Caki2 (cell line): ENCODE measurements around the gene PCDHGA12. TPM values are rescaled to one million over a fixed set of nuclear protein-coding genes. Genes with fewer than 3 reads are reported as not detected.
"Not testable (repeated sequence)": the region's sequence is repeated elsewhere in the genome, so short reads cannot be mapped to it uniquely, and the experiment has no call there.

Experiments used
- DNase-seq: peaks from one replicate; pipeline ENCODE4 v3.0.0-alpha.2; 2015; ENCODE audit warnings: low read depth
- in situ Hi-C: cut with HindIII; loops from 2 replicates; pipeline ENCODE4 v1.10.0; 2016; ENCODE audit warnings: low sequenced_read_pairs, low pct_unique_long_range_greater_than_20kb, mixed read lengths
- total RNA-seq: library from RNA; depleted of rRNA; stranded (reverse); fragments of >200 nt; shearing (Covaris generic); gene quantifications from 2 replicates; pipeline ENCODE4 v1.2.3, GENCODE V29; 2014; ENCODE audit warnings: low replicate concordance

Gene PCDHGA12
- total RNA-seq, 1 experiment from 2014 or later, result not detected

- no peak for DNase-seq
- in situ Hi-C loops, result no loop called here
Measured at GRCh38 chr5:141431286-141431685, 979 bp downstream of the PCDHGA12 start.

GRCh38 chr5:141432308-141432707 is 2.0 kb downstream of the PCDHGA12 start:
- DNase-seq, in situ Hi-C loops: not testable (repeated sequence)

GRCh38 chr5:141432726-141433125 is 2.4 kb downstream of the PCDHGA12 start:
- in situ Hi-C loops, DNase-seq: not testable (repeated sequence)

GRCh38 chr5:141434006-141434405 is 3.7 kb downstream of the PCDHGA12 start:
- no peak for DNase-seq
- in situ Hi-C loops, result no loop called here

- no peak for DNase-seq
- in situ Hi-C loops, result no loop called here
Measured at GRCh38 chr5:141437221-141437620, 6.9 kb downstream of the PCDHGA12 start.

- no peak for DNase-seq
- in situ Hi-C loops, result no loop called here
Measured at GRCh38 chr5:141439411-141440141, 9.3 kb downstream of the PCDHGA12 start.

GRCh38 chr5:141440341-141440740 is 10.0 kb downstream of the PCDHGA12 start:
- in situ Hi-C loops, result no loop called here
- no peak for DNase-seq

GRCh38 chr5:141441571-141442170 is 11.4 kb downstream of the PCDHGA12 start:
- in situ Hi-C loops, result no loop called here
- no peak for DNase-seq

- in situ Hi-C loops, result no loop called here
Measured at GRCh38 chr5:141465351-141465750, 35.0 kb downstream of the PCDHGA12 start.

GRCh38 chr5:141475625-141476131 is 45.4 kb downstream of the PCDHGA12 start, which contains the start of gene PCDHGC3:
PCDHGC3 (plus strand) TSS chr5:141475966; CDS start chr5:141476117, 151 bp downstream.
- DNase-seq, result peak; percentile 90
- in situ Hi-C loops, result no loop called here

More at GRCh38 chr5:141465351-141465750, 35.0 kb downstream of the PCDHGA12 start:
- DNase-seq, result peak; percentile 1

GRCh38 chr5:141476132-141476911 is 46.0 kb downstream of the PCDHGA12 start:
- DNase-seq, result peak; percentile 66
- in situ Hi-C loops, result no loop called here

GRCh38 chr5:141477044-141477575 is 46.8 kb downstream of the PCDHGA12 start:
- no peak for DNase-seq
- in situ Hi-C loops, result no loop called here

GRCh38 chr5:141477815-141478214 is 47.5 kb downstream of the PCDHGA12 start:
- in situ Hi-C loops, result no loop called here
- DNase-seq, result no peak

GRCh38 chr5:141478321-141478945 is 48.1 kb downstream of the PCDHGA12 start:
- no peak for DNase-seq
- in situ Hi-C loops, result no loop called here

GRCh38 chr5:141479776-141480175 is 49.5 kb downstream of the PCDHGA12 start:
- DNase-seq, result no peak
- in situ Hi-C loops, result no loop called here
